HS-27A (cell line): Measurements from ENCODE around the gene DMAC1.
A peak's percentile ranks its signal among the peaks of the same experiment; 100 is the strongest.

Source experiments
- DNase-seq: peaks from one replicate; pipeline ENCODE4 v3.0.0-alpha.2; 2012; ENCODE audit warnings: low read depth, missing footprints

Gene DMAC1, protein sequence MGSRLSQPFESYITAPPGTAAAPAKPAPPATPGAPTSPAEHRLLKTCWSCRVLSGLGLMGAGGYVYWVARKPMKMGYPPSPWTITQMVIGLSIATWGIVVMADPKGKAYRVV

DNA sequence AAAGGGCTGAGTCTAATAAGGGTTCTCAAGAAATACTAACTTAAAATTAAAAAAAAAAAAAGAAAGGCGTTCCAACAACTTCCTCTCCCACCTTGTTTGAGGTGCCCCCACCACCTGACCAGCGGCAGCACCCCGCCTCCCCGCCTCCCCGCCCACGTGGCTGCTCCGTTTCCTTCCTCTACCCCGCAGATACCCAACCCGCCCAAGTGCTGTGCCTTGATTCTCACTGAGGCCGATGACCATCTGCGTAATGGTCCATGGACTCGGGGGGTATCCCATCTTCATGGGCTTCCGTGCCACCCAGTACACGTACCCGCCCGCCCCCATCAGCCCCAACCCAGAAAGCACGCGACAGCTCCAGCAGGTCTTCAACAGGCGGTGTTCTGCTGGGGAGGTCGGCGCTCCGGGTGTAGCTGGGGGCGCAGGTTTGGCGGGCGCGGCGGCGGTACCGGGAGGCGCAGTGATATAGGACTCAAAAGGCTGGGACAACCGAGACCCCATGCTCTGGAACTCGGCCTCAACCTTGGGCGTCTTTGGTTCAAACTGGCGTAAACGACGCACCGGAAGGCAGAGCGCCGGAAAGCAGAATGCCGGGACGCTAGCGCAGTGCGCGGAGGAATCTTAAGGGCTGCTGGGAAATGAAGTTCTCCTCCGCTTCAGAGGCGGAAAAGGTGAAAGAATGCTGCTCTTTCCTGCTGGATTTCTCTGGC is at the start of gene DMAC1:
Gene DMAC1, minus strand, starts transcription at position 545 of the 710 bp plus-strand sequence. Its CDS starts 44 bp downstream, at position 501.
- DNase-seq: peak; percentile 31

DNA sequence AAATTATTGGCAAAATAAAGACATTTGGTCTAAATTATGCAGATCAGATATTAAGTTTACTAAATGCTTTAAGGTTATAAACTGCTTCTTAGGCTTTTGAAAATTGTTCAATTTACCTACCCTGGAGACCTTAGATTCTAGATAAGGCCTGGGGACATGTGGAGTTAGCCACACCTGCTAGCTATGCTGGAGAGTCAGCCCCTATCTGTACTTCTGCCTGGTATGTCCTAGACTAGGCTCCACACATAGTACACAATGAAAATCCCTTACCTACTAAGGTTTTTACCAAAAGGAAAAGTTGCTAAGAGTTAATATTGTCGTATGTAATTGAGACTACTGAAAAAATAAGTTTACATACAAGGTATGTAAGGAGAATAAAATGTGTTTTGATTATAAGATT is 49.8 kb upstream of the DMAC1 start:
- no peak for DNase-seq

DNA sequence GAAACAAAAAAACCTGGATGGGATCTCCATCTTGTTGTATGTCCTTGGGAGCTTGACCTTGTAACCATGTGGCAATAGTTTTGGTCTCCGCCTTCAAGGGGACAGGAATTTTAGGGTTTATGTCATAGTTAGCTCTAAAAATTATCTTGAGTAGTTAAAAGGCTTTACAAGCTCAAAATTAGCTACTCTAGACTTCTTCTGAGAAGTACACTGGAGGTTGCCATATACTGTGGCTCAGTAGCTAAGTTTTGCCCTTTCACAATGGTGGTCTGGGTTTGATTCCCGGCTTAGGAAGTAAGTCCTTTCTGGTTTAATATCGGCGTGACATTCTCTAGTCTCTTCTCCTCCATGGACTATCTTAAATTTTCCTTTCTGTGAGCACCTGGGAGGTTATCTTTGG is 48.9 kb upstream of the DMAC1 start:
- no peak for DNase-seq

DNA sequence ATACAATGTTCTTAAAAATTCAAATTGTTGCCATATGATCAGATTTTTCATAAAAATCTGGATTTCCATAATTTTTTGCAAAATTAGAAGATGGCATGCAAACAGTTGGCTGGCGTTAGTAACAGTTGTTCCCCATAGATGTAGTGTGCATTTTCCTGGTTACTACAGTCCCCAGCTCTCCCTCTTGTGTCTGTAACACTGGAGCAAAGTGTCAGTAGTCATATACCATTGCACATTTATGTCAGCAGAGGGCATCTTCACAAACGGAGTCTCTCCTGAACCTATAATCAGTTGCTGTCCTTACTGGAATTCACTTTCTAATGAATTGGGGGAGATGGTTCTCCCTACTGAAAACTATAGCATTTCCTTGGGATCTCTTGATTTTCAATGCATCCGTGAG is 44.7 kb upstream of the DMAC1 start:
- no peak for DNase-seq

DNA sequence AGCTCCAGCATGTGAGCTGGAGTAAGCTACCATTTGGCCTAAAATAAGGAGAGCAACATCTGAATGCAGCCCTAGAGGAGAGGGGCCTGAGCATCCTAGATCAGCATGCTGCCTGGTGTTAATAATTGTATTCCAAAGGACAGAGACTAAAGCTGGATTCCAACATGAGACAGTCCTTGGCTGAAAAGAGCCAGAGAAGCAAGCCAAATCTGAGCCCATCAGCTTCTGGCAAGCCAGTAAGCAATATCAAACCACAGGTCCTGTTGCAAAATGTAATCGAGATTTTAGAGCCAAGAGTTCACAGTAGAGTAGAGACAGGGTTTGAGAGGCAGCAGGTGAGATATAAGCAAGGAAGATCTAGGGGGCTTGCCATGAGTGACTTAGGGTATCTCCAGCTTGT is 42.3 kb upstream of the DMAC1 start:
- DNase-seq: no peak

DNA sequence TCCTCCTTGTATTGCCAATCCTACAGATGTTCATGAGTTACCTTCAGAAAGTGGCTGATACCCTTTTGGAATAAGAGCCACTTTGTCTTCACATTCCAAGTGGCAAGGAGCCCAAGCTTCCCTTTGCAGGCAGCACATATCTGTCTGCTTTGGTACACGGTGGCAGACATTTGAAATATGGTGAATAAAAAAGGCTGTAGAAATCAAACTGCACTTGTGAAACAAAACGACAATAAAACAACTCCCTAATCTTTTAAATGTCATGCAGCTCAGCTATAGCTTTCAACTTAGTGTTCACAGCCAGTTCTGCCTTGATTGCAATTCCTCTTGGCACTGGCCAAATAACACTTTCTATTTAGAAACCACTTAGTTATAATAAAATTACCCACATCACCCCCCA is 35.0 kb upstream of the DMAC1 start:
- DNase-seq: no peak

DNA sequence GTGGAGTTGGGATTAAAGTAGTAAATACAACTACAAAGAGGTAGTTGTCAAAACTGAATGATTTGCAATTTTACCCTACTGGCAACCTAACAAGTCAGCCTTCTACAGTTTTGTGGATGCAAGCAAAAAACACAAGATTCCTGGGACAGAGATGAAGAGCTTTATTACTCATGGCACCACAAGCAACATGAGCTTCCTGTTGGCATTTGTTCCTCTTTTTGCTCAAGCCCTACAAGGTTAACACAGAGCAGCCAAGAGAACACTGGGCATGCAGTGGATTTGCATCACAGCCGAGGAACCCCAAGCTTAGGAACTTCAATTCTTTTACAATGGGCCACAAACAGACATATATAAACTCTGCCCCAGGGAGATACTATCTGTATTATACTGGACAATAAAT is 28.8 kb upstream of the DMAC1 start:
- no peak for DNase-seq

DNA sequence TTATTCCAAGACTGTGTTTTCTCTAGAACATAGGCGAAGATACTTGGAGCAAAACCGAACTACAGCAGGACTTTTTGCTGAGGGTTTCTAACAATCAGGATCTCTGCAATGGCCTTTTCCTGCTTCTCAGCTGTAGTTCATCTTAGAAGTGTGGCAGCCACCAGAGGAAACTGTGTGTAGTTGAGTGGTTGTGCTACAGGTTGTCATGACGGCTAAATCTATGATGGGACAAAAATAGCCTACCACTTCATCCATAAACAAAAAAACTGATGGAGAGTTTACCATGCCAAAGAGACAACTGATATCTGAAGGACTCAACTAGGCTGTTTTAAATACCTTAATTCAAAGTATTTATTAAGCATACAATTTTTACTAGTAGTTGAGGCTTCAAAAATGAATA is 28.2 kb upstream of the DMAC1 start:
- DNase-seq: no peak

DNA sequence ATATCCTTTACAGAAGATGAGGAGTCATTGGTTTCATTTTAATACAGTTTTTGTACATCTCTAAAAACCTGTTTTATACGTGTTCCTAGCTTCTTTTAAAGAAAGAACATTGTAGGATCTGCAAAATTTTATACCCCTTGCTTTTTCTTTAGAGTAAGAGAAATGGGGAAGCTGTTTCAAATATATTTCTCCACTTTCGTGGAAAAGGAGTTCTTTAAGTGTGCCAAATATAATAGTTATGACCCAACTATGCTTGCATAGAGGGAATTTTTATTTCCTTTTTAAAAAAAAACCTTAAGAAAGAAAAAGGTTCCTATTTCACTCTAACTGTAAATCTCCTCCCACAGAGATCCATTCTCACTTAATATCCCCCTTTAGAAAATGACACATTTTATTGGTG is 27.5 kb upstream of the DMAC1 start:
- no peak for DNase-seq

DNA sequence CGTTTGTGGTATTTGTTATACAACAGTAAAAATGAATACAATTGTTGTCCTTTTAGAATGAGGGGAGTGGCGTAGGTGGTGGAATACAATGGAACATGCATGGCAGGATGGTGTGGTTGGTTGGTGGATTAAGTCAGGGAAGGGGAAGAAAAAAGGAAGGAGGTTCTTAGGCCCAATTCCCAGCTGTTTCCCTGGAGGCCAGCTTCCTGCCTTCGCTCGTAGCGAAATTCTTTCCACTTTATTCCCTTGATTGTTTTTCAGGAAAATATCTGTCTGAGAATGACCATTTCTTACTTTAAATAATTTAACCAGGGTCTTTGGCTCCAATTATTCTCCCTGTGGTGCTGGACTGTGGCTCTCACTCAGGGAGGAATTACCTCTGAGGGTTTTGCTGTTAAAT is 24.1 kb upstream of the DMAC1 start:
- DNase-seq: no peak

DNA sequence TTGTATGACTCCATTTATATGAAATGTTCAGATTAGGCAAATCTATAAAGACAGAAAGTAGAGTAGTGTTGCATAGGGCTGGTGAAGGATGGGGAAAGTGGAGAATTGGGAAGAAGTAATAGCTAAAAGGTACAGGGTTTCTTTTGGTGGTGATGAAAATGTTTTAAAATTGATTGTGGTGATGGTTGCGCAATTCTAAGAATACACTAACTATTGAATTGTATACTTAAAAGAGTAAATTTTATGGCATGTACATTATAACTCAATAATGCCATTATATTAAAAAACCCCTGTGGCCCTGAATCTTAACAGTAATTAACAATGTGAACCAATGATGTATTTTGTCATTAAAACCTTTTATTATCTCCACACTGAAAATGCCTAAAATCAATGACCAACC is 20.4 kb upstream of the DMAC1 start:
- no peak for DNase-seq

DNA sequence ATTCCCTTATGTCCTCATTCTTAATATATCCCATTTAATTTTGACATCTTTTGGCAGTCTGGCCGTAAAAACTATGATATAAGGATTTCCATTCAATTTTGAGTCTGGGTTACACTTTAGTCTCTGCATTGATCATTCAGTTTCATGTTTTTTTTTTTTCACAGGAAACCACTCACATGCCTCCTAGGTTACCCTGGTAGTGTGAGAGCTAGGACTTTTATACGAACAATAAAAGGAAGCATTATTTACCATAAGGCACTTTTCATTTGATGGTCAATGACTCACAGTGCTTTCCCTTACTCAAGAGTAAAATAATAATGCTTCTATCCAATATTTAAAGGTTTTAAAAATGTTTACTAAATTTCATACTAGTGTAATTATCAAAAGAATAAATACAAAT is 16.4 kb upstream of the DMAC1 start:
- DNase-seq: no peak

DNA sequence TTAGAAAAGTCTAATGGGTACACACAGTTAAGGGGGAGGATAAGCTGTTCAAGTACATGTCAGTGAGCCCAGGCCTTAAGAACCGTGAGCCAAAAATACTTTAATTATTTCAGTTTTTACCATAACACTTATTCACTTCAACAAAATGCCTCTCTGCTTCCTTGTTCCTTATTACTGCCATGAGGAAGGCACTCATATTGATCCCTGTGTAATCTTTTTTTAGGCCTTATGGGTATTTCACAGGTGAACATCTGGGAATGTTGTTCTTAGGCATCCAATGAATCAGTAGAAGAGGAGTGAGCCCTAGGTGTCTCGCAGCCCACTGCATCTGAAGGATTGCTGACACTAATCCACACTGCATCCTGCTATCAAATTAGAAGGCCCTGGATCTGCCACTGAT is 13.5 kb upstream of the DMAC1 start:
- no peak for DNase-seq

DNA sequence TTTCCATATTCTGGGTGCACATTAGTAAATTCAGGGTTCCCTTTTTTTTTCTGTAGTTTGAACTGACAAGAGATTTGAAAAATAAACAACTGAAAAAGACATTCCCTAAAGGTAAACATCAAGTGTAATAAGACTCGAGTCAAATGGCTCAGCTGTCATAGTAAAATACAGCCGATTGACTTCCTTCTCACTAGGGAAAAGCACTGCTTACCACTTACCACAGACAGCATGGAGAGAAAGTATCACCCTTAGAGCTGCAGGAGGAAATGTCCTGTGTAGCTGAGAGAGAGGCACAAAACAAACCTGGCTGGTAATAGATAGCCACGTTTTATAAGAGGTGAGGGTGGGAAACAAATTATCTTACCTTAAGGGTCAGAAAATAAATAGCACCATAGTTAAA is 12.1 kb upstream of the DMAC1 start:
- no peak for DNase-seq

DNA sequence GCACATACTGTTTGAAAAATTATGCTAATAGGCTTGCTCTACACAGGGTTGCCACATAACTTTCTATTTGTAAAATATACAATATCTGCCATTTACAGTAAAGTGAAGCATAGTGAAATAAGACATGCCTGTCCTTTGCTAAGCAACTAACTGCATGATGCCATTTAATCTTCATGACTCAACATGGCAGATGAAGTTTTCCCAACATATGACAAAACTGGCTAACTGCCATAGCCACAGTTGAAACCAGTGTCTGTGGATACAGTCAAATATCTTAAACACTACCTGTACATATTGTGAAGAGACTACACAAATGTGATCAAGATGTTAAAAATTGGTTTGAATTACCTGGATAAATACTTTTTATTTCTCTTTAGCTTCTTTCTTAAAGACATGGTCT is 3.1 kb upstream of the DMAC1 start:
- DNase-seq: no peak

DNA sequence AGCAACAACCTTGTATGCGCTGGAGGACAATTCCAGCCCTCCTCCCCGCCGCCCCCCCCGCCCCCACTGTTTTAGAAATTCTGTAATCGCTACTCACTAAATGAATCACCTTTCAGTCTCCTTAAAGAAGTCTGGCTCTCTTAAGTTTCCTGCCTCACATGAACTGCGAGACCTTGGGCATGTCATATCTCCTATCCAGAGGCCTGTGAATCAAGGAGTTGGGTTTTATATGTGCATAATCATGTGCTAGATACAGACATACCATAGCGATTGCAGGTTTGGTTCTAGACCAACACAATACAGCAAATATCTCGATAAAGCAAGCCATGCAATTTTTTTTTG is 337 bp upstream of the DMAC1 start:
- no peak for DNase-seq

DNA sequence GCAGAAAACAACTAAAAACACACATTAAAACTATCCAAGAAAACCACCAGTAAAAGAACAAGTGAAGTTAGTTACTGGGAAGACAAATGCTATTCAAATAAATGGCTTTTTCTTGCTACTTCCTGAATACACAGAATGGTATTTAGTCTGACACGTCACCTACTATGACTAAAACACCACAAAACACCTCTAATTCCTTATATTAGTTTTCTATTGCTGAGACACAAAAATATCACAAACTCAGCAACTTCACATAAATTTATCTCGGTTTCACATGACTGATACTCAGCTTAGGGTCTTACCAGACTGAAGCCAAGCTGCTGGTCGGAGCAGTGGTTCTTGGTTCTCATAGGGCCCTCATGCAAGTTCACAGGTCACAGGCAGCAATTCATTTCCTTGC is 5.4 kb downstream of the DMAC1 start:
- no peak for DNase-seq

DNA sequence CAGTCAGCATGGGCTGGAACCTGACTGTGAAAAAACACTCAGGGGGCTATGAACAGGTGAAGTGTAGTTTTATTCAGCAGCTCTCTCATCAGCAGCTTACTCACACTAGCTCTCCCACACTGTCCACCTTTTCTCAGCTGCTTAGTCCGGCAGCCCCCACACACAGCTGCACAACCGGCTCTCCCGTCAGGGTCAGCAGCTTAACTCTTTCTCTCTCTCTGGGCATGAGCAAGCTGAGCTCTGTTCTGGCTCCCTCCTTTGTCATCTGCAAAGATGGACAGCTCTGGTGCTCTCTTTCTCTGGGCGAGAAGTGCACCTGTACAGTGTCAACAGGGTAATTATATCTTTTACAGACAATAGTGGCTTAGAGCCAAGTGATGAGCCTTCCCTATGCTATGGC is 8.2 kb downstream of the DMAC1 start:
- DNase-seq: no peak

DNA sequence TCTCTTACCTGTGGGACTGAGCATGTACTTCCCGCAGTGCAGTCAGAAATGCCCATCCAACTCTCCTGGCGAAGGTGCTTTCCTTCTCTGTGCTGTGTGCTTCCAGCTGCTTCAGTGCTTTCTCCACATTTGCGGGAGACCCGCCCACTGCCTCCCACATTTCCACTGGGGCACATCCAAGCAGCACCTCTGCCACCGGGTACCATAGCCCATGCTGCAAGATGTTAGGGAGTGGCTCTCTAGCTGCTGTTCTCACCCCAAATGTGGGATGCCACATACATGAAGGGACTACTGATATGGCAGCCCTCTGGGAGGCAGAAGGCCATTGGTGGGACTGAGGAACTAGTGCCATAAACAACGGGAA is 8.8 kb downstream of the DMAC1 start:
- no peak for DNase-seq

DNA sequence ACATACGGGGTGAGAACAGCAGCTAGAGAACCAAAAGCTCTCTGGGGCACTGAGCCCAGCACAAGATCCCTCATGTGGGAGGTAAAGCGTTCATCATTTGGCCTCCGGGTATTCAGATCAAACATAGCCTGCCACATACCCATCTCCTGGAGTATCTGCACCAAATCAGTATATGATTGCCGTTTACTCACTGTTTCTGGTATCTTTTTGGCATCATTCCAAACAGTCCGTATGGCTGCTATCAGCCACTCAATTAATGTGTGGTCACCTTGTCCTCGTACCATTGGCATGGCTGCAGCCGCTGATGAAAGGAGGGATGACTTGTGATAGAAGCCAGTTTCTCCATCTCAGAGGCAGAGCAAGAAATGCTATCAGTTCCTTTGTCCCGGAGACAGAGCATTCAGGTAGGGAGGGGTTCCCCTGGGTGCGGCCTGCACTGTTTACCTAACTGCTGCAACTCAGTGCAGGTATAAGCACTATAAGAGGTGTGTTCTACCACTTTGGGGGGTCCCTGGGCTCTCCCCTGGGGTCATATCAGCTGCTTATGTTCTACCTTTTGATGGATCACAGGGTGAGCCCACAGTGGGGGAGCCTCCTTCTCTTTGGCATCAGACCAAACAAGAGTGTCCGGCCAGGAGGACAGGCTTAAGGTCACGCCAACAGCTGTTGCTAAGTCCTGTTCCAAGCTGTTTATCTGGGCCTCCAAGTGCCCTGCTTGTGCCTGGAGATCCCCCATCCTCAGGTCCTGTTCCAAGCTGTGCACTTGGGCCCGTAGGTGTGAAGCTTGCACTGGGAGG is 9.4 kb downstream of the DMAC1 start:
- DNase-seq: no peak

DNA sequence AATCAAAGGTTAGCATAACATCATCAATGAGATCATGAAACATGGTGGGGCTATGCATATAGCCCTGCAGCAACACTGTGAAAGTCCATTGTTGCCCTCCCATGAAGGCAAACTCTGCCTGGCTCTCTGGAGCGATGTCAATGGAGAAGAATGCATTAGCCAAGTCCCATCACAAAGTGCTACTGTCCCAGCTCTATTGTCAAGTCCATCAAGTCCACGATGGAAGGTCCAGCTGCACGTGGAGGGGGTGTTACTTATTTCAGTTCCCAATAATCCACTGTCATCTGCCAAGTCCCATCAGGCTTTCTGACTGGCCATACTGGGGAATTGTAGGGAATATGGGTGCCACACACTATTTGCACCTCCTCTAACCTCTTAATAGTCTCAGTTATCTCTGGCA is 10.8 kb downstream of the DMAC1 start:
- no peak for DNase-seq

DNA sequence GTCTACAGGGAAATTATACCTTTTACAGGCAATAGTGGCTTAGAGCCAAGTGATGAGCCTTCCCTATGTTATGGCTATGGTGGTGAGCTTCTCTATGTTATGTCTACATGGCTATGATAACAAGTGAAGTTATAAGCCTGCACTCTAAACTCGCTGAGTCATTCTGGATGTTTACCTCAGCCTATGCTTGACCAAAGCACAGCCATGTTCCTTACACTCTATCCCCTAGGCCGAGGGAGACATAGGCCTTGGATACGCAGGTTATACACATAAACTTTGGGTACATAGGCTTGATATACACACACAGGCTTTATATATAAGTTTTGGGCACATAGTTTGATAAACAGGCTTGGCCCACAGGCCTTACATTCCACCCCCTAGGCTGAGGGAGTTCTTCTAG is 13.8 kb downstream of the DMAC1 start:
- DNase-seq: no peak

DNA sequence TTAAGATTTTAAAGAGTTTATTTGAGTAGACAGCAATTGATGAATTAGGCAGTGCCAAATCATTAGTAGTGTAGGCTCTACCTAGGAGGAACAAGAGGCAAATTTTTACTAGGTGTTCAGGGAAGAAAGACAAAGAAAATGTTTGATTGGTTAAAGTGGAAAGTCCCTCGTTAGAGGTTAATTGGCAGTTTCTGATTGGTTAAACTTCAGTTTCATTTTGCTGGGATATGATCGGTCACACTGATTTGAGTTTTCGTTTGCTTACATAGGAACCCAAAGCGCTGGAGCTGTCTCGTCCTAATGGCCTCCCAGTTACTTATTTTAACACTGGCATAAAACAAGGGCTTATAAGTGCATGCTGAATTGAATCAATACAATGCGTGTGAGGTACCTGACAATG is 15.1 kb downstream of the DMAC1 start:
- no peak for DNase-seq

DNA sequence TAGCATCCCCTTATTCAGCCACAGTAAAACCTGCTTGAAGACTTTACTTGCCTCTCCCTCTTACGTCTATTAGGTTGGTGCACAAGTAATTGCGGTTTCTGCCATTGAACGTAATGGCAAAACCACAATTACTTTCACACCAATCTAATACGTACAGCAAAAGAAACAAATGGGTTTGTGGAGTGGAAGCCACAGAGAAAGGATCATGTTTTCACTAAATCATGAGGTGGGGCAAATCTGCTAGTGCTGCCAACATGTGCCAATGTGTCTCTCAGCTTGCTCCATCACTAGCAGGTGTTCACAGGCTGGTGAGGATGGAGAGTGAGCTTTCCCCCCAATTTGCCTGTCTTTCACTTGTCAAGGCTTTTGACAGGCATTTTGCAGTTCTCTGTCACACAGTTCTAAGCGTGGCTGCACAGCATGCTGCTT is 15.9 kb downstream of the DMAC1 start:
- DNase-seq: no peak
